Measurements from ENCODE around the gene HOXD1. TPM values are rescaled to one million over a fixed set of nuclear protein-coding genes. Genes with fewer than 3 reads are reported as not detected.

Gene HOXD1
- total RNA-seq, 2 donors from 2014 or later = 0.18 TPM

GRCh38 chr2:176227874-176228273 is 39.4 kb downstream of the HOXD1 start:
- H3K27me3 Mint-ChIP-seq (ENCODE audit: insufficient read depth) = peaks cover 48% of the 10 kb centered on the region
- no peak for TF ChIP-seq CTCF (conservative IDR thresholded peaks at IDR 0.05)
- 89% methylated on average over 2 of the region's 2 CpGs; no CpG with 5 or more reads in 1 of the 2 experiments for WGBS, 2 experiments (ENCODE audit: insufficient coverage in 1 of 2, insufficient read length in 1 of 2)

GRCh38 chr2:176234156-176234555 is 45.7 kb downstream of the HOXD1 start:
- H3K27me3 Mint-ChIP-seq (ENCODE audit: insufficient read depth) = peaks cover 20% of the 10 kb centered on the region
- H3K9me3 Mint-ChIP-seq = no peaks in the 10 kb centered on the region
- no peaks in the 10 kb centered on the region for H3K36me3 ChIP-seq (ENCODE audit: control insufficient read depth, insufficient read depth, low read length)
- no peaks in the 10 kb centered on the region for H3K4me1 Mint-ChIP-seq
- peaks cover 7% of the 10 kb centered on the region for H3K27me3 ChIP-seq (ENCODE audit: control insufficient read depth, insufficient read depth, low read length, poor library complexity, severe bottlenecking)
- no peak overlapping the region for H3K9ac ChIP-seq (ENCODE audit: extremely low read depth, low read length, poor library complexity, severe bottlenecking)
- H3K27ac ChIP-seq (ENCODE audit: low read depth, low read length) = no peak overlapping the region
- no peaks in the 10 kb centered on the region for H3K4me1 ChIP-seq (ENCODE audit: control insufficient read depth, insufficient read depth, low read length)
- WGBS, 2 experiments (ENCODE audit: insufficient coverage in 1 of 2, insufficient read length in 1 of 2) = 60 to 90% methylated on average over 1 to 2 of the region's 2 CpGs
- no peak for DNase-seq
- H3K4me3 ChIP-seq (ENCODE audit: low read length) = no peak overlapping the region
- no peak for TF ChIP-seq CTCF (conservative IDR thresholded peaks at IDR 0.05)
- no peaks in the 10 kb centered on the region for H3K36me3 Mint-ChIP-seq (ENCODE audit: low read depth)
- no peak overlapping the region for H3K4me3 Mint-ChIP-seq
- H3K27ac Mint-ChIP-seq = no peak overlapping the region
- H3K9me3 ChIP-seq (ENCODE audit: control insufficient read depth, low read length) = no peaks in the 10 kb centered on the region

More at GRCh38 chr2:176227874-176228273, 39.4 kb downstream of the HOXD1 start:
- H3K9me3 ChIP-seq (ENCODE audit: control insufficient read depth, low read length) = no peaks in the 10 kb centered on the region
- Mint-ChIP-seq H3K4me3 (no peak overlapping the region), H3K27ac (no peak overlapping the region), H3K9me3 (no peaks in the 10 kb centered on the region), H3K36me3 (ENCODE audit: low read depth) (no peaks in the 10 kb centered on the region), H3K4me1 (no peaks in the 10 kb centered on the region)
- DNase-seq = no peak
- H3K4me3 ChIP-seq (ENCODE audit: low read length) = no peak overlapping the region
- H3K4me1 ChIP-seq (ENCODE audit: control insufficient read depth, insufficient read depth, low read length) = no peaks in the 10 kb centered on the region
- no peak overlapping the region for H3K9ac ChIP-seq (ENCODE audit: extremely low read depth, low read length, poor library complexity, severe bottlenecking)
- H3K27ac ChIP-seq (ENCODE audit: low read depth, low read length) = no peak overlapping the region
- H3K36me3 ChIP-seq (ENCODE audit: control insufficient read depth, insufficient read depth, low read length) = no peaks in the 10 kb centered on the region
- H3K27me3 ChIP-seq (ENCODE audit: control insufficient read depth, insufficient read depth, low read length, poor library complexity, severe bottlenecking) = peaks cover 7% of the 10 kb centered on the region

DNA sequence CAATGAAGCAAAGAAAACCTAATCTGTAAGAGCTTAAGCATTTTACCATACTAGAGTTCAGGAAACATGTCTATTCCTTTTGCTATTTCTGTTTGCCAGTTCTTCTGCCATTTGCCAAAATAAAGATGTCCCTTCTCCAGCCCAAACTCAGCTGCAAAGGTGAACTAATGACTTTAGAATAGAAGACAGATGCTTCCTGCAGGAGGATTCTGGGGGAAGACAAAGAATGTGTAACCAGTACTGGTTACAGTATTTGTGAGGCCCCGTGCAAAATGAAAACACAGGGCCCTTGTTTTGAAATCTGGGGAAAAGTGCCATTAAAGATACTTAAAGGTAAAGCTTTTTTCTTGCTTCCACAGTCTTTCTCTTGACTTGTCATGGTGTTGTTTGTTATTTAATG is 46.5 kb downstream of the HOXD1 start:
- Histone ChIP-seq H3K4me3 (ENCODE audit: low read length) (no peak overlapping the region), H3K9ac (ENCODE audit: extremely low read depth, low read length, poor library complexity, severe bottlenecking) (no peak overlapping the region), H3K27me3 (ENCODE audit: control insufficient read depth, insufficient read depth, low read length, poor library complexity, severe bottlenecking) (peaks cover 3% of the 10 kb centered on the region), H3K36me3 (ENCODE audit: control insufficient read depth, insufficient read depth, low read length) (no peaks in the 10 kb centered on the region), H3K9me3 (ENCODE audit: control insufficient read depth, low read length) (no peaks in the 10 kb centered on the region), H3K4me1 (ENCODE audit: control insufficient read depth, insufficient read depth, low read length) (no peaks in the 10 kb centered on the region), H3K27ac (ENCODE audit: low read depth, low read length) (no peak overlapping the region)
- no peaks in the 10 kb centered on the region for H3K36me3 Mint-ChIP-seq (ENCODE audit: low read depth)
- 75 to 85% methylated on average over 1 of the region's 1 CpG for WGBS, 2 experiments (ENCODE audit: insufficient coverage in 1 of 2, insufficient read length in 1 of 2)
- no peaks in the 10 kb centered on the region for H3K4me1 Mint-ChIP-seq
- no peak overlapping the region for H3K4me3 Mint-ChIP-seq
- H3K27me3 Mint-ChIP-seq (ENCODE audit: insufficient read depth) = peaks cover 14% of the 10 kb centered on the region
- no peak for DNase-seq
- no peaks in the 10 kb centered on the region for H3K9me3 Mint-ChIP-seq
- TF ChIP-seq CTCF (conservative IDR thresholded peaks at IDR 0.05) = no peak
- no peak overlapping the region for H3K27ac Mint-ChIP-seq
